Dendritic cell treated with granulocyte-macrophage colony-stimulating factor and Interleukin-4, amounts not matched to agents 40 ng/mL and 50 ng/mL, for 4 days (primary cell): ENCODE results near the gene ALPL.

Experiments
- H3K27ac Mint-ChIP-seq: one replicate; pipeline ENCODE4 v1.8.0; 2022; ENCODE audit warnings: mild to moderate bottlenecking, mixed read lengths
- H3K27me3 Mint-ChIP-seq: one replicate; pipeline ENCODE4 v1.8.0; 2022; ENCODE audit warnings: mild to moderate bottlenecking, mixed read lengths
- H3K36me3 Mint-ChIP-seq: one replicate; pipeline ENCODE4 v1.8.0; 2022; ENCODE audit warnings: low read depth, mixed read lengths
- H3K4me1 Mint-ChIP-seq: one replicate; pipeline ENCODE4 v1.8.0; 2022; ENCODE audit warnings: low read depth, mixed read lengths
- H3K4me3 Mint-ChIP-seq: one replicate; pipeline ENCODE4 v1.8.0; 2022; ENCODE audit warnings: mild to moderate bottlenecking, moderate library complexity, mixed read lengths
- H3K9me3 Mint-ChIP-seq: one replicate; pipeline ENCODE4 v1.8.0; 2022; ENCODE audit warnings: mixed read lengths
- intact Hi-C: fragments of 100-400 bp; cut with micrococcal nuclease; formaldehyde crosslinking; loops from one replicate; pipeline ENCODE4 v1.15.0; 2022

Gene ALPL

DNA sequence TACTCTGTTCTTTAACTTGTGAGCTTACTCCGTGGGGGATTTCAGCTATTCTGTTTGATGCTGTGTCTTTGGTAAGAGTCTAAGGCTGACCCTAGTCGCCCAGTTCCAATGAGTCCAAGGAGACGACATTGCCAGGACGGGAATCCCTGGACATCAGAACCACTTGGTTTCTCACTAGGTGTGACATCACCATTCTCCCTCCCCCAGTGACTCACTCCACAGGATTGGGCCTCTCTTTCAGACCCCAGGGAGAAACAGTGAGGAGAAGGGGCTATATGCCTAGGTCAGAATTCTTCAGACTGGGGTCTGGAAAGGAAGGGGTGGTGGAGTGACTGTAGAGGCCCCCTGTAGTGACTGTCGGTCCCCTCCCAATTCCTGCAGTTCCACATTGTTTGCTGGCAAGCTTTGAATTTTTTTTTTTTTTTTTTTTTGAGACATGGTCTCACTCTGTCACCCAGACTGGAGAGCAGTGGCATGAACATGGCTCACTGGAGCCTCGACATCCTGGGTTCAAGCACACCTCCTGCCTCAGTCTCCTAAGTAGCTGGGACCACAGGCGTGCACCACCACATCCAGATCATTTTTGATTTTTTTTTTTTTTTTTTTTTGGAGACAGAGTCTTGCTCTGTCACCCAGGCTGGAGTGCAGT, 21.3 kb downstream of the ALPL start:
- Mint-ChIP-seq H3K4me1 (peaks cover 1% of the 10 kb centered on the region), H3K9me3 (no peaks in the 10 kb centered on the region), H3K36me3 (no peaks in the 10 kb centered on the region), H3K27me3 (peaks cover 66% of the 10 kb centered on the region), H3K4me3 (no peak overlapping the region), H3K27ac (no peak overlapping the region)
- intact Hi-C loops, result loop anchor here (10.0 kb wide), 1 partner anchor 124 kb away; no protein-coding TSS in a partner anchor

DNA sequence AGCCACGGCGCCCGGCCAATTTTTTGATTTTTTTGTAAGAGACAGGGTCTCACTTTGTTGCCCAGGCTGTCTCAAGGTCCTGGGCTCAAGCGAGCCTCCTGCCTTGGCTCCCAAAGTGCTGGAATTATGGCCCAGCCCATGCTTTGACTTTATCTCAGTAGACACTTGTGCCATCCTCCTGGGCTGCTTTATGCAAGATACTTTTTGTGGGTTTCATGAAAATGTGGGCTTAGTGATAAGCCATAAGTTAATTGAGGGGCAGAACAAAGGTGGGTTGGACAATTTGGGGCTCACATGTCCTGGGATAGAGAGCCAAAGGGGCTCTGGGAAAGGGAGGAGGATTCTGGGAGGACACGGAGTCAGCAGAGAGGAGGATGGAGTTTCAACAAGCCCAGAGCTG, 22.0 kb downstream of the ALPL start:
- Mint-ChIP-seq H3K27ac (no peak overlapping the region), H3K9me3 (no peaks in the 10 kb centered on the region), H3K4me3 (no peak overlapping the region), H3K4me1 (no peaks in the 10 kb centered on the region), H3K36me3 (no peaks in the 10 kb centered on the region), H3K27me3 (peaks cover 66% of the 10 kb centered on the region)
- intact Hi-C loops, result loop anchor here (10.0 kb wide), 1 partner anchor 124 kb away; no protein-coding TSS in a partner anchor

DNA sequence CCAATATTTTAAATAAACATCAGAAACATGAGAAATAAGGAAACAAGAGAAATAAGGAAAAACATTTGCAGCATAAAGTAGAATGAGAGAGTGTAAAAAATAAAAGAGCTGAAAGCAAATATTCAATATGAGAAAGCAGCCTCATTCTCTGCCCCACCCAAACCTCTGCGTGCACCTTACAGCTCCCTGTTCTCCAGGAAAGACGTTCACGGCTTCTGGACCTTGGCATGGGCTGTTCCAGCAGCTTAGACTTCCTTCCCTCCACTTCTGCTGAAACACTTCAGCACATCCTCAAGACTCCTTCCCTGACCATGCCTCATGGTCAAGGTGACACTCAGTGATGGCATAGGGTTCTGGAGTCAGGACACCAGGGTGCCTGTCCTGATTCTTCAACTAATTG, 23.3 kb downstream of the ALPL start:
- Mint-ChIP-seq H3K4me1 (no peaks in the 10 kb centered on the region), H3K4me3 (no peak overlapping the region), H3K36me3 (no peaks in the 10 kb centered on the region), H3K27ac (no peak overlapping the region), H3K9me3 (no peaks in the 10 kb centered on the region), H3K27me3 (peaks cover 67% of the 10 kb centered on the region)
- intact Hi-C loops, result loop anchor here (10.0 kb wide), 1 partner anchor 122 kb away; no protein-coding TSS in a partner anchor

DNA sequence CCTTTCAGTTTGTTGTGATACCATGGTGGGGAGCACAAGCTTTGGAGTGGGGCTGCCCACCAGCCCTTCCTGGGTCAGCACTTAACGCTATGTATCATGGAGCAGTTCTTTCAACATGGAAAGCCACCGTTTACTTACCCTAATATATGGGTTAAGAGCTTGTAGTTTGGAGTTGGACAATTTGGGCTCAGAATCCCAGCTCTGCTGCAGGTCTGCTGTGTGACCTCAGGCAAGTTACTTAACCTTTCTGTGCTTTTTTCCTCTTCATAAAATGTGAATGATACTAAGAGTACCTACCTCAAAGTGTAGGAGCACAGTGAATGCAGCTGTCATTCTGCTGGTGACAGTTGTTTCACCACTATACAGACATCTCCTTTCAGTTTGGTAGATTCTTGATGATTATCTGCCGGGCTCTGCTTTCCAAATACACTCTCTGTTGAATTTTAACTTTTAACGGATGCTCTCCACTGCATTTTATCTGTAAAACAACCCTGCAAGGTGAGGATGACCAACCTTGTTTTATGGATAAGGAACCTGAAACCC, 23.8 kb downstream of the ALPL start:
- H3K4me3 Mint-ChIP-seq, result no peak overlapping the region
- H3K4me1 Mint-ChIP-seq, result no peaks in the 10 kb centered on the region
- H3K9me3 Mint-ChIP-seq, result no peaks in the 10 kb centered on the region
- H3K27me3 Mint-ChIP-seq, result peaks cover 67% of the 10 kb centered on the region
- no peak overlapping the region for H3K27ac Mint-ChIP-seq
- H3K36me3 Mint-ChIP-seq, result no peaks in the 10 kb centered on the region
- intact Hi-C loops, result loop anchor here (10.0 kb wide), 1 partner anchor 122 kb away; no protein-coding TSS in a partner anchor

DNA sequence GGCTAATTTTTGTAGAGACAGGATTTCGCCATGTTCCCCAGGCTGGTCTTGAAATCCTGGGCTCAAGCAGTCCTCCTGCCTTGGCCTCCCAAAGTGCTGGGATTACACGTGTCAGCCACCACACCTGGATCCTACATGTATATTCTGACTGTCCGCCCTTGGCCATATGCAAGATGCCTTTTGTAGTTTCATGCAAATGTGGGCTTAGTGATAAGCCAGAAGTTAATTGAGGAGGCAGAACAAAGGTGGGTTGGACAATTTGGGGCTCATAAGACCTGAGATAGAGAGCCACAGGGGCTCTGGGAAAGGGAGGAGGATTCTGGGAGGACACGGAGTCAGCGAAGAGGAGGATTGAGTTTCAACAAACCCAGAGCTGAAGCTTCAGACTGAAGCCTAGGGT, 24.9 kb downstream of the ALPL start:
- peaks cover 77% of the 10 kb centered on the region for H3K27me3 Mint-ChIP-seq
- H3K36me3 Mint-ChIP-seq, result no peaks in the 10 kb centered on the region
- H3K27ac Mint-ChIP-seq, result no peak overlapping the region
- H3K4me1 Mint-ChIP-seq, result no peaks in the 10 kb centered on the region
- intact Hi-C loops, result loop anchor here (2.0 to 10.0 kb wide), 3 partner anchors 25 to 163 kb away; partner anchors contain the start of gene ALPL
- H3K9me3 Mint-ChIP-seq, result no peaks in the 10 kb centered on the region
- H3K4me3 Mint-ChIP-seq, result no peak overlapping the region

DNA sequence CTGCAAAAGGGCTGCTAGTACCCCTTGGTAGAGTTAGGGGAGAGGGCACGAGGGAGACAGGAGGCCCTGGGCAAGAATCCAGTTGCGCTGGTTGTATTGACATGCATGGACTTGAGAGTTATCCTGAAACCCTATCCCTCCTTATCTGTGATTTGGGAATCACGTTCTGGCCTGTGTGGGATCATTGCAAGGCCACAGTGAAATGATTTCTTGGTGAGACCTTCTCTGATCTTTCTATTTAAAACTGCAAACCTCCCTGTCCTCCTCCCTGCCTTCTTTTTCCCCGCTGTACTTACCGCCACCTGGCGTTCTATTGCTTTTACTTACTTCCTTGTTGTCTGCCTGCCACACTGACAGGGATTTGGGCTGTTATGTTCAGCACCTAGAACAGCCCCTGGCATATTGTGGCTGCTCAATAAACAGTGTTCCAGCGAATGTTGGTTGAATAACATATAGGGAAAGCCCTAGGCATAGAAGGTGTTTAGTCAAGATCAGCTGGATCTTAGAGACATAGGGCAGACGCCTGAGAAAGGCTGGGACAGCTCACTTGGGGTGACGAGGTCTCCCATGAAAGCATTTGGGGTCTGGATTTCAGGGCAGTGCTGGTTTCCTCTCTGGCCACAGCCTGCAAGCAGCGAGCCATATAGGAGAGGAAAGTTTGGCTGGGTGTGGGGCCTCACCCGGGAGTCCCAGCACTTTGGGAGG, 25.6 kb downstream of the ALPL start:
- intact Hi-C loops, result loop anchor here (2.0 to 10.0 kb wide), 3 partner anchors 26 to 164 kb away; partner anchors contain the start of gene ALPL
- Mint-ChIP-seq H3K27me3 (peaks cover 78% of the 10 kb centered on the region), H3K36me3 (no peaks in the 10 kb centered on the region), H3K4me1 (no peaks in the 10 kb centered on the region), H3K4me3 (no peak overlapping the region), H3K9me3 (no peaks in the 10 kb centered on the region), H3K27ac (no peak overlapping the region)

DNA sequence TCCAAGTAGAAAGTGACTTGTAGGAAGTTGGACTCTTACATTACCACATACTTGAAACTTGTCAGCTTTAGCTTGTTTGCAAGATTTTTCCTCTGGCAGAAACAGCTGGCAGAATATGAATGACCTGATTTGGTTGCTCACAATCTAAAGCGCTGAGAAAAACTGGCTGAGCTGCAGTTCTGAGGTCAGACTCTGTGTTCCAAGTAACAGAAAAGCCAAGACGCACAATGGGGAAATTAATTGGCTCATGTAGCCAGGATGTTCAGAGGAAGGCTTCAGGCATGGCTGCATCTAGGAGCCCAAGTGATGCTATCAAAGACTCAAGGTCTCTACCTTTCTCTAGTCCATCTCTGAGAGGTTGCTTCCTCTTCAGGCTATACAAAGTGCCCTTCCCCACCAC, 27.0 kb downstream of the ALPL start:
- intact Hi-C loops, result loop anchor here (10.0 kb wide), 1 partner anchor 119 kb away; no protein-coding TSS in a partner anchor
- H3K9me3 Mint-ChIP-seq, result no peaks in the 10 kb centered on the region

DNA sequence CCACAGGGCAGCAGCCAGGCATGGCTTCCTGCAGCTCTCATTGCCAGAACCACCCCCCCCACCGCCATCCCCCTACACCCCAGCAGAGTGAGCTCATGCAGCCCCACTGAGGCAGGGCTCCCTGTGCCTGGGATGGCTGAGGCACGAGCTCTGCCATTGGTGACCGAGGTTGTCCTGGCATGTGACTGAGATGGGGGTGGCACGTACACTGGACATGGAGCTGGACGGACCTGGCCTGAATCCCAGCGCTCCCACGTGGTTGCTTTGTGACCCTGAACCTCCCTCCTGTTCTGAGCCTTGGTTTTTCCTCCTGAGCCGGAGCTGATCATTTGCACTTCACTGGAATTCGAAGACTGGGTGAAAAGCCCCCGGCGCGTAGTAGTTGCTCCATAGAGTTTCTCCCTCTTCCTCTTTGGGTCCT, 28.3 kb downstream of the ALPL start:
- no peak overlapping the region for H3K27ac Mint-ChIP-seq
- no peak overlapping the region for H3K4me3 Mint-ChIP-seq
- intact Hi-C loops, result loop anchor here (10.0 kb wide), 1 partner anchor 117 kb away; no protein-coding TSS in a partner anchor
- H3K9me3 Mint-ChIP-seq, result no peaks in the 10 kb centered on the region
- H3K27me3 Mint-ChIP-seq, result peaks cover 75% of the 10 kb centered on the region
- H3K36me3 Mint-ChIP-seq, result no peaks in the 10 kb centered on the region
- H3K4me1 Mint-ChIP-seq, result no peaks in the 10 kb centered on the region

More for the DNA sequence above, 27.0 kb downstream of the ALPL start:
- Mint-ChIP-seq H3K36me3 (no peaks in the 10 kb centered on the region), H3K27me3 (peaks cover 80% of the 10 kb centered on the region), H3K4me3 (no peak overlapping the region), H3K4me1 (no peaks in the 10 kb centered on the region), H3K27ac (no peak overlapping the region)

DNA sequence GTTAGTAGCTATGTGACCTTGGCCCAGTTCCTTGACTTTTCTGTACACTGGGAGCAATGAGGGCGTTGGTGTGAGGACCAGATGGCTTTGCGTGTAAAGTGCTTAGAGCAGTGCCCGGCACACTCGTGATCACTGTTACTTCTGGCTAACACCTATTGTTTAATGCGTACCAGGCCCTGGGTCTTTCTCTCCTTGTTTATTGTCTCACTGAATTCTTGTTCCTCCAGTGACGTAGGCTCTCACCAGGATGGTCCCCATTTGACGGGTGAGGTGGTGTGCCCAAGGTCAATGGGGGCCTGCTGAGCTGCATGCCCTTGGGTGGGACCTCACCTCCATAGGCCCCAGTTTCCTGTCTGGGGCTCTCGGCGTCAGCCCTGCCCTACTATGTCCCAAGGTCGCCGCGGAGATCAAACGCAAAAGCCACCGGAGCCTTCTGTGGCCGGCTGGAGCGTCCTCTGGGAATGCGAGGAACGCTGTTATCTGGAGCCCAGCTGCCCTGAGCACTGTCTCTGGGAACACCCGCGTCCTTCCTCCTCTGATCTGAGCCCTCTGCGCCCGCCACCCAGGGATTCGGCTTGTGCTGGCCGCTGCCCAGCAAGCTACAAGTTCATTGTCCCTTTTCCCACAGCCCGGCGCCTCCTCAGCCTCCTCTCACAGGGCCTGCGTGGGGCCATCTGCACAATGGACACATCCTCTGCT, 28.9 kb downstream of the ALPL start:
- Mint-ChIP-seq H3K4me3 (no peak overlapping the region), H3K36me3 (no peaks in the 10 kb centered on the region), H3K27ac (no peak overlapping the region), H3K9me3 (no peaks in the 10 kb centered on the region), H3K27me3 (peaks cover 71% of the 10 kb centered on the region), H3K4me1 (no peaks in the 10 kb centered on the region)
- intact Hi-C loops, result loop anchor here (10.0 kb wide), 1 partner anchor 117 kb away; no protein-coding TSS in a partner anchor

DNA sequence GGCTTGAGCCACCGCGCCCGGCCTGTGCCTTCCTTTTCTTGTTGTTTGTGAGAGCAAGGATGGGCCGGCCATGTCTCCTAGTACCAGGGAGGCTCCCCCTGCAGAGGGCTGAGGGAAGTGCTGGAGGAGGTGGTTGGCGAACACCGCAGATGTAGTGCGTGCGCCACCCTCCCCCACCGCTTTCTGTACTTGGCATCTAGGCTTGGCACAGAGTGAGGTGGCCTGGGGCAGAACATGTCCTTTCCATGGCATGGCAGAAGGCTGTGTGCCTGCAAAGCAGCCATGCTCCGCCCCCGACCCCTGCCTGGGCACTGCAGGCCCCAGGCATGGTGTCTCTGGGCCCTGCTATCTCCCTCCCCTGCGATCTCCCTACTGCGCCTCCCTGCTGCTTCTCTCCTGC, 30.7 kb downstream of the ALPL start:
- H3K4me3 Mint-ChIP-seq, result no peak overlapping the region
- H3K4me1 Mint-ChIP-seq, result no peaks in the 10 kb centered on the region
- H3K27me3 Mint-ChIP-seq, result peaks cover 63% of the 10 kb centered on the region

DNA sequence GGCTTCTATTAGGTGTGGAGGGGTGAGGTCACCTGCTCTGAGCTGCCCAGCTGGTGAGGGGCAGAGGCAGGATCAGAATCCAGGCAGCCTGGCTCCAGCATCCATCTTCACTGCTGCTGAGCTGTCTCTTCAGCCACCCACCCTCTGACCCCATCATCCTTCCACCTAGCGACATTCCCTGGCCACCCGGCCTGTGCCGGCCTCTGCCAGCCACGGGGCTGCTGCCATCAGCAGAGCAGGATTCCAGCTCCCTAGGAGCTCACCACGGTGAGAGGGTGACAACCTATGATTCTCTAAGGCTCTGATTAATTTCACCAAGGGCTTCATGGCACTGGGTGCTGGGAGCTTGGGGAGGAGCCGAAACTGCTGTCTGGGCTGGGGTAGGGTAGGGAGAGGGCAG, 32.1 kb downstream of the ALPL start:
- no peaks in the 10 kb centered on the region for H3K36me3 Mint-ChIP-seq
- no peak overlapping the region for H3K27ac Mint-ChIP-seq
- H3K9me3 Mint-ChIP-seq, result no peaks in the 10 kb centered on the region
- peaks cover 53% of the 10 kb centered on the region for H3K27me3 Mint-ChIP-seq
- peaks cover 6% of the 10 kb centered on the region for H3K4me1 Mint-ChIP-seq
- intact Hi-C loops, result no loop called here
- no peak overlapping the region for H3K4me3 Mint-ChIP-seq

More for the DNA sequence above, 30.7 kb downstream of the ALPL start:
- Mint-ChIP-seq H3K36me3 (no peaks in the 10 kb centered on the region), H3K27ac (no peak overlapping the region), H3K9me3 (no peaks in the 10 kb centered on the region)
- intact Hi-C loops, result loop anchor here (10.0 kb wide), 1 partner anchor 115 kb away; no protein-coding TSS in a partner anchor

DNA sequence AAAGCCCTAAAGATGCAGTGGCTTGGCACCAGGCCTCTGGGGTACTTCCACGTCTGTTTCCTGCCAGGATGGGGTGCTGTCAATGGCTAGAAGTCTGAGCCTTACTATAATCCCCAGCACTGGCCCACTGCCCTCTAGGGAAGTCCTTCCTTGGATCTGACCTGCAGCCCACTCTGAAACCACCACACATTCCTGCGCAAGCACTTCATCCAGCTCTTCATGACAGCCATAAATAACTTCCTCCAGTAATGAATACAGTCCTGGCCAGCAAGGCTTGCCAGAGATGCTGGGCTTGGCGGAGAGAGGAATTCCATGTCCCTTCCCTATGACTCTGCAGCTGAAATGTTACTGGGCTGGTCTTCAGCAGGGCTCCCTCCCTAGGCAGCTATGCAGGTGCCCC, 32.6 kb downstream of the ALPL start:
- Mint-ChIP-seq H3K27me3 (peaks cover 50% of the 10 kb centered on the region), H3K4me1 (peaks cover 9% of the 10 kb centered on the region), H3K4me3 (no peak overlapping the region), H3K36me3 (no peaks in the 10 kb centered on the region), H3K27ac (no peak overlapping the region), H3K9me3 (no peaks in the 10 kb centered on the region)
- intact Hi-C loops, result no loop called here

DNA sequence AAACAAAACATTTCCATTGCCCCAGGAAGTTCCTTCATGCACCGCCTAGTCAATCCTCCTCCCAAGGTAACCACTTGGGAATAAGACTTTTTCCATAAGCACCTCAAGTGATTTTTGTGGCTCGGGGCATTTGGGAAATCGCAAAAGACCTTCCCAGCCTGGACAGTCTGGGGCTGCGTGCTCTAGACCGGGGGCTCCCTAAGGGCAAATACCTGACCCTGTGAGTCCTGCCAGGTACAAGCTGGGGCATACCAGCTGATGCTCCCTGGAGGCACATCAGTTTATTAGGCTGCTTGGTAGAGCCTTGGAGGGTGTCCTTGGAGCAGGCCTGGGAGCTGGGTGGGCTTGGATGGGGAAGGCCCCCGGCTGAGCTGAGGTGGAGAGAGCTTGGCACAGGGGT, 34.4 kb downstream of the ALPL start:
- Mint-ChIP-seq H3K4me1 (peaks cover 9% of the 10 kb centered on the region), H3K27me3 (peaks cover 40% of the 10 kb centered on the region), H3K4me3 (no peak overlapping the region), H3K27ac (no peak overlapping the region), H3K9me3 (no peaks in the 10 kb centered on the region), H3K36me3 (no peaks in the 10 kb centered on the region)
- intact Hi-C loops, result no loop called here
